Colonic mucosa (tissue), 4 donors: ENCODE measurements around the gene PANK2. TPM values are rescaled to one million over a fixed set of nuclear protein-coding genes. Genes with fewer than 3 reads are reported as not detected.

Experiments used
- DNase-seq: peaks from one replicate; pipeline ENCODE4 v3.0.0-alpha.2; 2020
- H3K27ac ChIP-seq: fragments of 200-600 bp; one replicate; pipeline ENCODE4 v1.8.0; 2021
- H3K27me3 ChIP-seq: fragments of 200-600 bp; one replicate; pipeline ENCODE4 v1.8.0; 2021
- H3K36me3 ChIP-seq: fragments of 200-600 bp; one replicate; pipeline ENCODE4 v1.8.0; 2021
- H3K4me1 ChIP-seq: fragments of 200-600 bp; one replicate; pipeline ENCODE4 v1.8.0; 2021; ENCODE audit warnings: mild to moderate bottlenecking
- H3K4me3 ChIP-seq: fragments of 200-600 bp; one replicate; pipeline ENCODE4 v1.8.0; 2021
- H3K9ac ChIP-seq, 2 donors: one replicate each; pipeline ENCODE4 v1.7.0; 2013; ENCODE audit warnings: control low read depth in 2 of 2, low read depth in 2 of 2, low read length in 2 of 2
- H3K9me3 ChIP-seq: fragments of 200-600 bp; one replicate; pipeline ENCODE4 v1.8.0; 2021
- intact Hi-C: fragments of 100-400 bp; cut with DNase I; formaldehyde crosslinking; loops from one replicate; pipeline ENCODE4 v1.14.1; 2022
- total RNA-seq, 2 donors: library from RNA; stranded (reverse); fragmentation: NEBNext Ultra II Directional in 1 of 2; extraction: Animal tissue kit (Norgen Biotek cat#: 25700) in 1 of 2; gene quantifications; one replicate each; pipeline ENCODE4 v1.2.1, GENCODE V29; 2021
- TF ChIP-seq, protein P1 (sequence below): fragments of 200-600 bp; IDR thresholded peaks from one replicate; pipeline ENCODE4 v1.8.0; 2022; ENCODE audit warnings: antibody characterized with exemption, mild to moderate bottlenecking
- donor health status: healthy.
- donor health status: DM: no; HTN: no; CAD: no.
- donor health status: DM: no; HTN: no; CAD: no.

Gene PANK2
- total RNA-seq, 2 donors from 2014 or later: 29.7 to 31.3 TPM

DNA sequence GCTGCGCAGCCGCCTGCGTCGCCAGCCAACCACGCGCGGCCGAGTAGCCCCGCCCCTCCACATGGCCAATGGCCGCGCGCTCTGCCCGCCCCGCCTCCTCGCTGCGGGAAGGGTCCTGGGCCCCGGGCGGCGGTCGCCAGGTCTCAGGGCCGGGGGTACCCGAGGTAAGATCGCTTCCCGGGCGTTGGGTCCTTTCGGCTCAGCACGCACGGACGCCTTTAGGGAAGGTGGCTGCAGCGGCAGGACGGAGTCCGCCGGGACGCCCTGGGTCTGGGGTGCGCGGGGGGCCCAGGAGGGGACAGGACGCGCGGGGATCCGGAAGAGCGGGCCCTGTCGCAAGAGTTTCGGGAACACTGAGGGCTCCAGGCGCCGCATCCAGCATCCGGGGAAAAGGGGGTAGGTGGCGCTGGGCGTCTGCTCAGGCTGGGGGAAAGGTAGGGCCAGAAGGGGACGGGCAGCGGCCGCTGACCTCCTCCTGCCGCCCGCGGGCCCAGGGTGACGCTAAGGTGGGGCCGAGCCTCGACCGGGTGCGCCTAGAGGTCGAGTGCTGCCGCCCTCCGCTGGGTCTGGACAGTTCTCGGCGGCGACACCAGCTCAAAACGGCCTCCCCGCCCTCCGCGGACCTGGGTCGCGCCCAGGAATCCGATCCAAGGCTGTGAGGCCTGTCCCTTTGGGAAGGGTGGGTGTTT is 42.3 kb upstream of the PANK2 start, which contains the start of gene MAVS:
Gene MAVS (plus strand): TSS at position 95 of the 689 bp plus-strand sequence. CDS start 7,791 bp downstream, outside the sequence.
- intact Hi-C loops: no loop called here
- Histone ChIP-seq H3K9ac (peak within 1 kb of the TSS; percentile 93 to 98), H3K4me3 (peak within 1 kb of the TSS; percentile 96), H3K4me1 (peaks cover 9% of the 10 kb centered on the region), H3K36me3 (no peaks in the 10 kb centered on the region), H3K27ac (peak within 1 kb of the TSS; percentile 96), H3K9me3 (no peaks in the 10 kb centered on the region), H3K27me3 (no peaks in the 10 kb centered on the region)
- TF ChIP-seq, protein P1, sequence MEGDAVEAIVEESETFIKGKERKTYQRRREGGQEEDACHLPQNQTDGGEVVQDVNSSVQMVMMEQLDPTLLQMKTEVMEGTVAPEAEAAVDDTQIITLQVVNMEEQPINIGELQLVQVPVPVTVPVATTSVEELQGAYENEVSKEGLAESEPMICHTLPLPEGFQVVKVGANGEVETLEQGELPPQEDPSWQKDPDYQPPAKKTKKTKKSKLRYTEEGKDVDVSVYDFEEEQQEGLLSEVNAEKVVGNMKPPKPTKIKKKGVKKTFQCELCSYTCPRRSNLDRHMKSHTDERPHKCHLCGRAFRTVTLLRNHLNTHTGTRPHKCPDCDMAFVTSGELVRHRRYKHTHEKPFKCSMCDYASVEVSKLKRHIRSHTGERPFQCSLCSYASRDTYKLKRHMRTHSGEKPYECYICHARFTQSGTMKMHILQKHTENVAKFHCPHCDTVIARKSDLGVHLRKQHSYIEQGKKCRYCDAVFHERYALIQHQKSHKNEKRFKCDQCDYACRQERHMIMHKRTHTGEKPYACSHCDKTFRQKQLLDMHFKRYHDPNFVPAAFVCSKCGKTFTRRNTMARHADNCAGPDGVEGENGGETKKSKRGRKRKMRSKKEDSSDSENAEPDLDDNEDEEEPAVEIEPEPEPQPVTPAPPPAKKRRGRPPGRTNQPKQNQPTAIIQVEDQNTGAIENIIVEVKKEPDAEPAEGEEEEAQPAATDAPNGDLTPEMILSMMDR: no peak
- peak; percentile 92 for DNase-seq

DNA sequence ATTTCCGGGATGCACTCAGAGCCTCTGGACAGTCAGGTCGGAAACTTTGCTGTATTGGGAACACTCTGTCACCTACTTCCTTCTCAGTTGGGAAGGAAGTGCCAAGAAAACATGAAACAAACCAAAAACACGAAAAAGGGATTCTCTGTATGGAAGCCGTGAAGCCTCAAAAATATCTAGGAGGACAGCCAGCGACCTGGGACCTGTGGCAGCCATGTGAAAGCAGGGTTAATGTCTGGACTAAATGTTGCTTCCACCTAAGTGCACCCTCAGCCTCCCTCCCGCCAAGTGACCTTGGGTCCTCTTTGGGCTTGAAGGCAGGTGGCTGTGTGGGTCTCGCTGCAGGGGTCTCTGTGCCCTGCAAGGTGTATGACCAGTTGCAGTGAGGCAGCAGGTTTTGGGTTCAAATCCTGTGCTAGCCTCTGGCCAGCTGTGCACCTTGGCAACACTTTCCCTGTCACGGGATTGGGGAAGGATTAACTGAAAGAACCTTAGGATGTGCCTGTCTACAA is 41.7 kb upstream of the PANK2 start:
- Histone ChIP-seq H3K9me3 (no peaks in the 10 kb centered on the region), H3K36me3 (no peaks in the 10 kb centered on the region), H3K4me3 (peak overlapping the region; percentile 96), H3K27ac (peak overlapping the region; percentile 96), H3K9ac (peak overlapping the region; percentile 93 to 98), H3K4me1 (peaks cover 8% of the 10 kb centered on the region), H3K27me3 (no peaks in the 10 kb centered on the region)
- TF ChIP-seq, protein P1: no peak
- no peak for DNase-seq
- intact Hi-C loops: no loop called here

DNA sequence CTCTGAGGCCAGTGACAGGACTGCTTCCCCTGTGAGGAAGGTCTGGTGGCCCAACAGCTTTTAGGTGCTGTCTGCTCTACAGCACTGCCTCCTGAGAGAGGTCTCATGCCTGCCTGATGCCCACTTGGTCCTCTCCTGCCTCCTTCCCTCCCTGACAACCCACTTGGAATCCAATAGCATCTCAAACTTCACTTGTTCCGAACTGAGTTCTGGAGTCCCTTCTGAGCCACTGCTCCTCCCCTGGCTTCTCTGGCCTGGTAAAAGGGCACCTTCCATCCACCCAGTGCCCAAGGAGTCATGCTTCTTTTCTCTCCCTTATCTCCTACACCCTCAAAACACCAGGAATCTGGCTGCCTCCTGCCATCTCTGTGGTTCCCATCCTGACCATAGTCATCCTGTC is 40.6 kb upstream of the PANK2 start:
- no peak for DNase-seq
- H3K27ac ChIP-seq: no peak overlapping the region
- H3K4me3 ChIP-seq: no peak overlapping the region
- intact Hi-C loops: no loop called here
- no peaks in the 10 kb centered on the region for H3K36me3 ChIP-seq
- no peaks in the 10 kb centered on the region for H3K9me3 ChIP-seq
- H3K9ac ChIP-seq: no peak overlapping the region
- peaks cover 3% of the 10 kb centered on the region for H3K4me1 ChIP-seq
- TF ChIP-seq, protein P1: no peak
- no peaks in the 10 kb centered on the region for H3K27me3 ChIP-seq

DNA sequence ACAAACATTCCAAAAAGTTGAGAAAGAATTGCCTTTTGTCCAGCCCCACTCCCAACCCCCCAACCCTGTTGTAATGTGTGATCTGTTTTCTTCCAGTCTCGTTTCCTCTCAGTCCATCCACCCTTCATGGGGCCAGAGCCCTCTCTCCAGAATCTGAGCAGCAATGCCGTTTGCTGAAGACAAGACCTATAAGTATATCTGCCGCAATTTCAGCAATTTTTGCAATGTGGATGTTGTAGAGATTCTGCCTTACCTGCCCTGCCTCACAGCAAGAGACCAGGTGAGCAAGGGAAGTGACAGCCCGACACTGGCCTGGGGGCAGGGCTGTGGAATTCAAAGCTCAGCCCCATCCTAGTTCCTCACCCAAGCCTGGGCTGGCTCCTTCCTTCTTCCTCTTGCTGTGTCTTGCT is 34.7 kb upstream of the PANK2 start:
- Histone ChIP-seq H3K4me3 (no peak overlapping the region), H3K36me3 (peaks cover 11% of the 10 kb centered on the region), H3K9me3 (no peaks in the 10 kb centered on the region), H3K27ac (no peak overlapping the region), H3K9ac (no peak overlapping the region), H3K27me3 (no peaks in the 10 kb centered on the region), H3K4me1 (no peaks in the 10 kb centered on the region)
- DNase-seq: no peak
- TF ChIP-seq, protein P1: no peak
- intact Hi-C loops: loop anchor here (5.0 kb wide), 1 partner anchor 67 kb away; the partner anchor contains the start of gene CENPB

DNA sequence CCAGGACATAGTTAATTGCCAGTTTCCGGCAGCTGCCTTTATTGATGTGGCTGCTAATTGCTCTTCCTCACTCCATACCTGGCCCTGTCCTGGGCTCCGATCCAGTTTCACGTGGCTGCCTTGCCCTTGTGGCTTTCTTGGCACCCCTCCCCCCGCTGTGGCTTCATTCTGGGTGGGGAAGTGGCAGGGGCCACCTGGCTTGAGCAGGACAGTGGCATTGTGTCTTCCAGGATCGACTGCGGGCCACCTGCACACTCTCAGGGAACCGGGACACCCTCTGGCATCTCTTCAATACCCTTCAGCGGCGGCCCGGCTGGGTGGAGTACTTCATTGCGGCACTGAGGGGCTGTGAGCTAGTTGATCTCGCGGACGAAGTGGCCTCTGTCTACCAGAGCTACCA is 31.8 kb upstream of the PANK2 start:
- no peak for DNase-seq
- TF ChIP-seq, protein P1: no peak
- H3K36me3 ChIP-seq: peaks cover 23% of the 10 kb centered on the region

More for the DNA sequence above, 31.8 kb upstream of the PANK2 start:
- no peaks in the 10 kb centered on the region for H3K27me3 ChIP-seq
- intact Hi-C loops: no loop called here
- no peak overlapping the region for H3K4me3 ChIP-seq
- no peaks in the 10 kb centered on the region for H3K9me3 ChIP-seq
- H3K27ac ChIP-seq: no peak overlapping the region
- no peaks in the 10 kb centered on the region for H3K4me1 ChIP-seq
- H3K9ac ChIP-seq: no peak overlapping the region
